Suprapubic skin (tissue), 3 donors: ENCODE measurements around the gene LPAR1.

Source experiments
- CTCF ChIP-seq, 2 donors: fragments of 200-600 bp in 1 of 2; fragments of 450-650 bp in 1 of 2; sonication (generic) in 1 of 2; IDR thresholded peaks; one replicate each; pipeline ENCODE4 v1.5.1; 2016 to 2019; ENCODE audit warnings: antibody characterized with exemption in 2 of 2, mild to moderate bottlenecking in 1 of 2, moderate library complexity in 1 of 2
- POLR2A ChIP-seq, 2 donors: fragments of 450-650 bp; IDR thresholded peaks; one replicate each; pipeline ENCODE4 v1.6.1; 2017; ENCODE audit warnings: antibody characterized with exemption in 2 of 2, mild to moderate bottlenecking in 2 of 2, moderate library complexity in 2 of 2

- TF ChIP-seq POLR2A (IDR thresholded peaks at IDR 0.05) (no peak), CTCF (IDR thresholded peaks at IDR 0.05) (no peak)
Observed at GRCh38 chr9:111020594-111020993, 17.7 kb downstream of the LPAR1 start.
